GM06990 (cell line): ENCODE results near the gene MPC1.

Experiments used
- DNase-seq: peaks from one replicate; pipeline ENCODE4 v3.0.0-alpha.2; 2011; ENCODE audit not compliant: insufficient read length; ENCODE audit errors: extremely low read depth
- H3K27me3 ChIP-seq: replicated peaks from 2 replicates; pipeline ENCODE4 v1.6.0; 2011; ENCODE audit warnings: low read length; ENCODE audit not compliant: control insufficient read depth, insufficient read depth
- H3K36me3 ChIP-seq: 2 replicates; pipeline ENCODE4 v1.5.1; 2011; ENCODE audit warnings: low read length; ENCODE audit not compliant: control insufficient read depth, insufficient read depth
- H3K4me3 ChIP-seq: replicated peaks from 2 replicates; pipeline ENCODE4 v1.5.1; 2011; ENCODE audit warnings: low read depth, mild to moderate bottlenecking, control low read depth, low read length
- TF ChIP-seq, protein P1 (sequence below): IDR thresholded peaks from 2 replicates; pipeline ENCODE4 v1.5.1; 2011; ENCODE audit warnings: low read length, control low read depth, mild to moderate bottlenecking, inconsistent platforms; ENCODE audit not compliant: insufficient read depth, poor library complexity, severe bottlenecking

Gene MPC1

DNA sequence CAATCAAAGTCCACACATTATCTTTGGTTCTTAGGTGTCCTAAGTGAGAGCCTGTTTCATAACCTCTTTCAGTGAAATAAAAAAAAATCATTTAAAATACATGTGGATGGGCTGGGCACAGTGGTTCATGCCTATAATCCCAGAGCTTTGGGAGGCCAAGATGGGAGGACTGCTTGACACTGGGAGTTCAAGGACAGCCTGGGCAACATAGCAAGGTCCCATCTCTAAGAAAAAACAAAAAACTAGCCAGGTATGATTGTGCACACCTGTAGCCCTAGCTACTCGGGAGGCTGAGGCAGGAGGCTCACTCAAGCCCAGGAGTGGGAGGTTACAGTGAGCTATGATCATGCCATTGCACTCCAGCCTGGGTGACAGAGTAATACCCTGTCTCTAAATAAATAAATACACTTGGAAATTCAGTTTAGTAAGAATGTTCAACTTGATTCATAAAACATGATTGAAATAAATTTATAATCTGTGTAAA lies 3.6 kb downstream of the MPC1 start:
- TF ChIP-seq, protein P1, sequence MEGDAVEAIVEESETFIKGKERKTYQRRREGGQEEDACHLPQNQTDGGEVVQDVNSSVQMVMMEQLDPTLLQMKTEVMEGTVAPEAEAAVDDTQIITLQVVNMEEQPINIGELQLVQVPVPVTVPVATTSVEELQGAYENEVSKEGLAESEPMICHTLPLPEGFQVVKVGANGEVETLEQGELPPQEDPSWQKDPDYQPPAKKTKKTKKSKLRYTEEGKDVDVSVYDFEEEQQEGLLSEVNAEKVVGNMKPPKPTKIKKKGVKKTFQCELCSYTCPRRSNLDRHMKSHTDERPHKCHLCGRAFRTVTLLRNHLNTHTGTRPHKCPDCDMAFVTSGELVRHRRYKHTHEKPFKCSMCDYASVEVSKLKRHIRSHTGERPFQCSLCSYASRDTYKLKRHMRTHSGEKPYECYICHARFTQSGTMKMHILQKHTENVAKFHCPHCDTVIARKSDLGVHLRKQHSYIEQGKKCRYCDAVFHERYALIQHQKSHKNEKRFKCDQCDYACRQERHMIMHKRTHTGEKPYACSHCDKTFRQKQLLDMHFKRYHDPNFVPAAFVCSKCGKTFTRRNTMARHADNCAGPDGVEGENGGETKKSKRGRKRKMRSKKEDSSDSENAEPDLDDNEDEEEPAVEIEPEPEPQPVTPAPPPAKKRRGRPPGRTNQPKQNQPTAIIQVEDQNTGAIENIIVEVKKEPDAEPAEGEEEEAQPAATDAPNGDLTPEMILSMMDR = no peak
- no peak overlapping the region for H3K4me3 ChIP-seq
- DNase-seq = no peak
- H3K27me3 ChIP-seq = no peaks in the 10 kb centered on the region
- H3K36me3 ChIP-seq = peaks cover 2% of the 10 kb centered on the region; the same call in 1 of the 2 replicates

DNA sequence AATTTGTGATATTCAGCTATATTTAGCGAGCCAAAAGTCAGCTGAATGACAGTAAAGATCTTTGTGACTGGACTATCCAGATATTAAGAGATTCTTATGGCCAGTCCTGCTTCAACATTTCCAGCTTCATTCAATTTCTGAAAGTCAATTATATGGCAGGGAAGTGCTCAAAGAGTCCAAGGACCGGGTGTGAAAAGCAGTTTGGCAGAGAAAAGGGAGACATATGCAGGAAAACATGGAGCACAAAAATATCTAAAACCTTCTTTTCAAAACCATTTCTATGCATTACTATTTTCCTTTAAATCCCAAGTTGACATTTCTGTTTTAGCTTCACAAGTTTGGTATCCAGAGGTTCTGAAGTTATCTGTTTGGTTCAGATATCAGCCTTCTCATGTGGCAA lies 5.0 kb downstream of the MPC1 start:
- Histone ChIP-seq H3K27me3 (no peaks in the 10 kb centered on the region), H3K4me3 (no peak overlapping the region), H3K36me3 (peaks cover 2% of the 10 kb centered on the region; the same call in 1 of the 2 replicates)
- DNase-seq = no peak
- TF ChIP-seq, protein P1 = no peak

DNA sequence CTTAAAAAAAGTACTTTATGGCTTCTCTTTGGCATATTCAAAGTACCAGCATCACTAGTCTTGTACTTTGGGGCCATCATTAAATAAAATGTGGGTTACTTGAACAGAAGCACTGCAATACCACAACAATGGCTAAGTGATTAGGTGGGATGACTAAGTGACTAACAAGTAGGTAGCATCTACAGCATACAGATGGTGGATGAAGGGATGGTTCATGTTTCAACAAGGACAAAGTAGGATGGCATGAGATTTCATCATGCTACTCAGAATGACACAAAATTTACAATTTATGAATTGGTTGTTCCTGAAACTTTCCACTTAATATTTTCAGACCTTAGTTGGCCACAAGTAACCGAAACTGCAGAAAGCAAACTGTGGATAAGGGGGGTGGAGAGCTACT lies 7.7 kb downstream of the MPC1 start:
- DNase-seq = no peak
- H3K4me3 ChIP-seq = no peak overlapping the region
- H3K27me3 ChIP-seq = no peaks in the 10 kb centered on the region
- TF ChIP-seq, protein P1 = no peak
- H3K36me3 ChIP-seq = peaks cover 2% of the 10 kb centered on the region; the same call in 1 of the 2 replicates

DNA sequence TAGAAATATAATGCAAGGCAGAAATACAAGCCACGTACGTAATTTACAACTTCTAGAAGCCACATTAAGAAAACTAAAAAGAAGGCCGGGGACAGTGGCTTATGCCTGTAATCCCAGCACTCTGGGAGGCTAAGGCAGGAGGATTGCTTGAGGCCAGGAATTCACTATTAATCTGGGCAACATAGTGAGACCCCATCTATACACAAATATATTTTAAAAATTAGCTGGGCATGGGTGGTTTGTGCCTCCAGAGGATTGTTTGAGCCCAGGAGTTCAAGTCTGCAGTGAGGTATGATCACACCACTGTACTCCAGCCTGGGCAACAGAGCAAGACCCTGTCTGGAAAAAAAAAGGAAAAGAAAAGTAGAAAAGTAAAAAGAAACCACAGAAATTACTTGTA lies 12.3 kb downstream of the MPC1 start:
- H3K36me3 ChIP-seq = peaks cover 3% of the 10 kb centered on the region; the same call in 1 of the 2 replicates
- H3K4me3 ChIP-seq = no peak overlapping the region
- no peak for DNase-seq
- H3K27me3 ChIP-seq = no peaks in the 10 kb centered on the region
- TF ChIP-seq, protein P1 = no peak

DNA sequence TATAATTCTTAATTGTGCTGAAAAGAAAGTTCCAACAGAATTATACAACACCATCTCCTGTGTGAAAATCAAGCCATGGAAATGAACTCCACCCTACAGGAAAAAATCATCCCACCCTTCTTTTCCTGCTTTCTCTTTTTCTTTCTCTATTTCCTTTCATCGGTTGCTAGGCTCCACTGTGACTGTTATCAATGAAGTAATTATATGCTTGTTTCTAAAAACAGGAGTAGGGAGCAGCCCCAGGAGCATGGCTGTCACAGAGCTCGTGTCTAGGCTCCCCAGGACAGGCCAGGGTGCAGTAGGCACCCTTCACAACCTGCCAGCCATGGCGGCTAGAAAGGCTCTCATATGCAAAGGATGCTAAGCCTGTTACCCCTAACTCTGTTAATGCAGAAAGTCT lies 13.0 kb downstream of the MPC1 start:
- Histone ChIP-seq H3K4me3 (no peak overlapping the region), H3K27me3 (no peaks in the 10 kb centered on the region), H3K36me3 (peaks cover 3% of the 10 kb centered on the region; the same call in 1 of the 2 replicates)
- TF ChIP-seq, protein P1 = no peak
- no peak for DNase-seq

DNA sequence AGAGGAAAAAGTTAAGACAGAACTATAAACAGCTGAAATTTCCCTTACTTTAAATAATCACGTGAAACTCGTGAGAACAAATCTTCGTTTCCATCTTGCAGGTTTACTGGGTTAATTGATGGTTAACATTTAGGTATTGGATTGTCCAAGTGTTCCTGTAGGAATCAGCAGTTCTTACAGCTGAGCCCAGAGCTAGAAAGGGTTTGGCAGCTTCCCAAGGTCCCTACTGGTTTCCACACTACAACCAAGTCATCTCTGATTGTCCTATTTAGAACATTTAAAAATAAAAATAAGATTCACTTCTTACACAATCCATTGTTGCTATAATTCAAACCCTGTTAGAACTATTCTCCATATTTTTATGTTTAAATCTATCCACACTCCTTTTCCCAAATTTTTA lies 15.8 kb downstream of the MPC1 start:
- DNase-seq = no peak
- H3K36me3 ChIP-seq = peaks cover 14% of the 10 kb centered on the region
- TF ChIP-seq, protein P1 = no peak
- H3K4me3 ChIP-seq = no peak overlapping the region
- H3K27me3 ChIP-seq = no peaks in the 10 kb centered on the region
